Measurements from ENCODE around the gene MRPL53.
"Not testable (repeated sequence)": the region's sequence is repeated elsewhere in the genome, so short reads cannot be mapped to it uniquely, and the experiment has no call there.

- TF ChIP-seq, protein P1, sequence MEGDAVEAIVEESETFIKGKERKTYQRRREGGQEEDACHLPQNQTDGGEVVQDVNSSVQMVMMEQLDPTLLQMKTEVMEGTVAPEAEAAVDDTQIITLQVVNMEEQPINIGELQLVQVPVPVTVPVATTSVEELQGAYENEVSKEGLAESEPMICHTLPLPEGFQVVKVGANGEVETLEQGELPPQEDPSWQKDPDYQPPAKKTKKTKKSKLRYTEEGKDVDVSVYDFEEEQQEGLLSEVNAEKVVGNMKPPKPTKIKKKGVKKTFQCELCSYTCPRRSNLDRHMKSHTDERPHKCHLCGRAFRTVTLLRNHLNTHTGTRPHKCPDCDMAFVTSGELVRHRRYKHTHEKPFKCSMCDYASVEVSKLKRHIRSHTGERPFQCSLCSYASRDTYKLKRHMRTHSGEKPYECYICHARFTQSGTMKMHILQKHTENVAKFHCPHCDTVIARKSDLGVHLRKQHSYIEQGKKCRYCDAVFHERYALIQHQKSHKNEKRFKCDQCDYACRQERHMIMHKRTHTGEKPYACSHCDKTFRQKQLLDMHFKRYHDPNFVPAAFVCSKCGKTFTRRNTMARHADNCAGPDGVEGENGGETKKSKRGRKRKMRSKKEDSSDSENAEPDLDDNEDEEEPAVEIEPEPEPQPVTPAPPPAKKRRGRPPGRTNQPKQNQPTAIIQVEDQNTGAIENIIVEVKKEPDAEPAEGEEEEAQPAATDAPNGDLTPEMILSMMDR (IDR thresholded peaks at IDR 0.05) = not testable (repeated sequence)
- TF ChIP-seq ZNF138 (CRISPR knock-in tag; conservative IDR thresholded peaks at IDR 0.05); MAX (CRISPR knock-in tag; IDR thresholded peaks at IDR 0.05); NFYB (CRISPR knock-in tag; conservative IDR thresholded peaks at IDR 0.05; ENCODE audit: low read depth); ATF3 (CRISPR knock-in tag; conservative IDR thresholded peaks at IDR 0.05); HMGXB4 (CRISPR knock-in tag; IDR thresholded peaks at IDR 0.05); ZNF416 (CRISPR knock-in tag; IDR thresholded peaks at IDR 0.05); KAT7 (CRISPR knock-in tag; IDR thresholded peaks at IDR 0.05; ENCODE audit: borderline replicate concordance): not testable (repeated sequence)
- TF ChIP-seq, protein P2, sequence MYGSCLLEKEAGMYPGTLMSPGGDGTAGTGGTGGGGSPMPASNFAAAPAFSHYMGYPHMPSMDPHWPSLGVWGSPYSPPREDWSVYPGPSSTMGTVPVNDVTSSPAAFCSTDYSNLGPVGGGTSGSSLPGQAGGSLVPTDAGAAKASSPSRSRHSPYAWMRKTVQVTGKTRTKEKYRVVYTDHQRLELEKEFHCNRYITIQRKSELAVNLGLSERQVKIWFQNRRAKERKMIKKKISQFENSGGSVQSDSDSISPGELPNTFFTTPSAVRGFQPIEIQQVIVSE (CRISPR knock-in tag; IDR thresholded peaks at IDR 0.05; ENCODE audit: borderline replicate concordance) = not testable (repeated sequence)
- TF ChIP-seq, protein P3, sequence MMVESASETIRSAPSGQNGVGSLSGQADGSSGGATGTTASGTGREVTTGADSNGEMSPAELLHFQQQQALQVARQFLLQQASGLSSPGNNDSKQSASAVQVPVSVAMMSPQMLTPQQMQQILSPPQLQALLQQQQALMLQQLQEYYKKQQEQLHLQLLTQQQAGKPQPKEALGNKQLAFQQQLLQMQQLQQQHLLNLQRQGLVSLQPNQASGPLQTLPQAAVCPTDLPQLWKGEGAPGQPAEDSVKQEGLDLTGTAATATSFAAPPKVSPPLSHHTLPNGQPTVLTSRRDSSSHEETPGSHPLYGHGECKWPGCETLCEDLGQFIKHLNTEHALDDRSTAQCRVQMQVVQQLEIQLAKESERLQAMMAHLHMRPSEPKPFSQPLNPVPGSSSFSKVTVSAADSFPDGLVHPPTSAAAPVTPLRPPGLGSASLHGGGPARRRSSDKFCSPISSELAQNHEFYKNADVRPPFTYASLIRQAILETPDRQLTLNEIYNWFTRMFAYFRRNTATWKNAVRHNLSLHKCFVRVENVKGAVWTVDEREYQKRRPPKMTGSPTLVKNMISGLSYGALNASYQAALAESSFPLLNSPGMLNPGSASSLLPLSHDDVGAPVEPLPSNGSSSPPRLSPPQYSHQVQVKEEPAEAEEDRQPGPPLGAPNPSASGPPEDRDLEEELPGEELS (CRISPR knock-in tag; IDR thresholded peaks at IDR 0.05) = not testable (repeated sequence)
- TF ChIP-seq, protein P4, sequence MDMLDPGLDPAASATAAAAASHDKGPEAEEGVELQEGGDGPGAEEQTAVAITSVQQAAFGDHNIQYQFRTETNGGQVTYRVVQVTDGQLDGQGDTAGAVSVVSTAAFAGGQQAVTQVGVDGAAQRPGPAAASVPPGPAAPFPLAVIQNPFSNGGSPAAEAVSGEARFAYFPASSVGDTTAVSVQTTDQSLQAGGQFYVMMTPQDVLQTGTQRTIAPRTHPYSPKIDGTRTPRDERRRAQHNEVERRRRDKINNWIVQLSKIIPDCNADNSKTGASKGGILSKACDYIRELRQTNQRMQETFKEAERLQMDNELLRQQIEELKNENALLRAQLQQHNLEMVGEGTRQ (CRISPR knock-in tag; IDR thresholded peaks at IDR 0.05) = not testable (repeated sequence)
Observed at GRCh38 chr2:74483675-74484164, 11.2 kb upstream of the MRPL53 start.

Measured in WTC11 (cell line).